Measurements from ENCODE around the gene MTR.

GRCh38 chr1:236751385-236751784 lies 43.7 kb upstream of the MTR start:
- no peak for TF ChIP-seq CTCF (IDR thresholded peaks at IDR 0.05)
- TF ChIP-seq POLR2A (IDR thresholded peaks at IDR 0.05), result no peak
- no peak for TF ChIP-seq POLR2AphosphoS5 (IDR thresholded peaks at IDR 0.05)
- no peak for TF ChIP-seq EP300 (IDR thresholded peaks at IDR 0.05)
